ENCODE data around the gene BCAR3.
A peak's percentile ranks its signal among the peaks of the same experiment; 100 is the strongest.
"Not testable (repeated sequence)": the region's sequence is repeated elsewhere in the genome, so short reads cannot be mapped to it uniquely, and the experiment has no call there.

BCAR3 gene

GRCh38 chr1:93665015-93665414, 16.6 kb downstream of the BCAR3 start:
- Mint-ChIP-seq H3K27me3 (no peaks in the 10 kb centered on the region), H3K36me3 (ENCODE audit: low read depth) (peaks cover 95% of the 10 kb centered on the region), H3K4me1 (ENCODE audit: low read depth) (peaks cover 63% of the 10 kb centered on the region), H3K27ac (peak overlapping the region; percentile 30), H3K9me3 (no peaks in the 10 kb centered on the region), H3K4me3 (no peak overlapping the region)
- intact Hi-C loops (cut with micrococcal nuclease) = no loop called here

DNA sequence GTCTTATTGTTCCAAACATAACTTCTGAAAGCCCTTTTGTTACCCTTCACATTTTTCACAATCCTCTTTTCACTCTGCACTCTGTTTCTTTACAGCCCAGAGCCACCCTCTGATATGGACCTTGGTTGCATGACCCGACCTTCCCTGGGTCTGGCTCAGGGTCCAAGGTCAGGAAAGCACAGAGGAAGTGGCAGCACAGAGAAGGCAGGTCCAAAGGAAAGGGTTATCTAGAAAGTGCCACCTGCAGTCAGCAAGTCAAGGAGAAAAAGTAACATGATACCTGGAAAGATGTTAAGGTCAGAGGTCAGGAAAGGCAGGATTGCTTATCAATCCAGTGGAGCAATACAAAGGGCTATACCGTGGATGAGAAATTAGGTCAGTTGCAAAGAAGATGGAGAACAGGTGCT, 18.4 kb downstream of the BCAR3 start:
- Mint-ChIP-seq H3K36me3 (ENCODE audit: low read depth) (peaks cover 93% of the 10 kb centered on the region), H3K4me3 (no peak overlapping the region), H3K27ac (peak overlapping the region; percentile 30), H3K4me1 (ENCODE audit: low read depth) (peaks cover 61% of the 10 kb centered on the region), H3K9me3 (no peaks in the 10 kb centered on the region), H3K27me3 (no peaks in the 10 kb centered on the region)
- intact Hi-C loops (cut with micrococcal nuclease) = no loop called here

GRCh38 chr1:93662481-93663207, 19.0 kb downstream of the BCAR3 start:
- Mint-ChIP-seq H3K4me1 (ENCODE audit: low read depth) (peaks cover 61% of the 10 kb centered on the region), H3K36me3 (ENCODE audit: low read depth) (peaks cover 93% of the 10 kb centered on the region), H3K9me3 (no peaks in the 10 kb centered on the region)

DNA sequence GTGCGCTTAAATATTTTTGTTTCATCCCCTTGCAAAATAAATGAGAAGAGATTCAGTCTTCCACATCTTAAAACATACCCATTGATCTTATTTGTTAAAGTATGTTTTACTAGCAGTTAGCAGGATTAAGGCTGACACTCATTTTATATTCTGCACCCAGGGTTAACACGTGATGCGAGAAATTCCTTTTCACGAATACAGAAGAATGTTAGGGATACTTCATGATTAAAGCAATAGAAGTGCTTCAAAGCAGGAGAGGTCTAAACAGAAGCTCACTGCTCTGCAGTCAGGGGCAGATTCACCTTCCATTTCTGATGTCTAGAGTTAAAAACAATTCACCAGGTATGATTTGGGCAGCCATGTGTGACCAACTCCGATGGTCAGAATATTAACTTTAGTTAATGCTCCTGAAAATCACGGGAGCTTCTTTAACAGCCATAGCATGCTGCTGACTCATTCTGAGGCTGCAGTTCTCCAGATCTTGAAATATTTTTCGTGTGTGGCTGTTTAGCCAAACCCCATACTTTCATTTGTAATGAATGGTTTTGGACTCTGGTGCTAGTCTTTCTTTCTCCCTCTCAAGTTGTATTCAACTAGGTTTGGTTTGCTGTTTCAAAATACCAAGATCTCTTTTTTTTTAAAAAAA, 19.7 kb downstream of the BCAR3 start:
- Mint-ChIP-seq H3K9me3 (no peaks in the 10 kb centered on the region), H3K4me3 (no peak overlapping the region), H3K4me1 (ENCODE audit: low read depth) (peaks cover 61% of the 10 kb centered on the region), H3K27me3 (no peaks in the 10 kb centered on the region), H3K36me3 (ENCODE audit: low read depth) (peaks cover 90% of the 10 kb centered on the region), H3K27ac (peak overlapping the region; percentile 30)
- intact Hi-C loops (cut with micrococcal nuclease) = no loop called here

More at GRCh38 chr1:93662481-93663207, 19.0 kb downstream of the BCAR3 start:
- Mint-ChIP-seq H3K27me3 (no peaks in the 10 kb centered on the region), H3K27ac (peak overlapping the region; percentile 30), H3K4me3 (no peak overlapping the region)
- intact Hi-C loops (cut with micrococcal nuclease) = no loop called here

DNA sequence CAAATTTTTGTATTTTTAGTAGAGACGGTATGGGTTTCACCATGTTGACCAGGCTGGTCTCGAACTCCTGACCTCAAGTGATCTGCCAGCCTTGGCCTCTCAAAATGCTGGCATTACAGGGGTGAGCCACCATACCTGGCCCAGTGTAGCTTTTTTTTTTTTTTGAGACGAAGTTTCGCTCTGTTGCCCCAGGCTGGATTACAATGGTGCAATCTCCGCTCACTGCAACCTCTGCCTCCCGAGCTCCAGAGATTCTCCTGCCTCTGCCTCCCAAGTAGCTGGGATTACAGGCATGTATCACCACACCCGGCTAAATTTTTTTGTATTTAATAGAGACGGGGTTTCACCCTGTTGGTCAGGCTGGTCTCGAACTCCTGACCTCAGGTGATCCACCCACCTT, 20.3 kb downstream of the BCAR3 start:
- intact Hi-C loops (cut with micrococcal nuclease); H3K4me3 Mint-ChIP-seq; H3K27ac Mint-ChIP-seq; H3K27me3 Mint-ChIP-seq; H3K9me3 Mint-ChIP-seq: not testable (repeated sequence)
- H3K36me3 Mint-ChIP-seq (ENCODE audit: low read depth) = peaks cover 90% of the 10 kb centered on the region
- H3K4me1 Mint-ChIP-seq (ENCODE audit: low read depth) = peaks cover 63% of the 10 kb centered on the region

GRCh38 chr1:93659822-93660503, 21.7 kb downstream of the BCAR3 start:
- no peaks in the 10 kb centered on the region for H3K27me3 Mint-ChIP-seq
- no peaks in the 10 kb centered on the region for H3K9me3 Mint-ChIP-seq
- H3K4me1 Mint-ChIP-seq (ENCODE audit: low read depth) = peaks cover 63% of the 10 kb centered on the region
- intact Hi-C loops (cut with micrococcal nuclease) = no loop called here
- H3K36me3 Mint-ChIP-seq (ENCODE audit: low read depth) = peaks cover 90% of the 10 kb centered on the region
- no peak overlapping the region for H3K27ac Mint-ChIP-seq
- H3K4me3 Mint-ChIP-seq = no peak overlapping the region

DNA sequence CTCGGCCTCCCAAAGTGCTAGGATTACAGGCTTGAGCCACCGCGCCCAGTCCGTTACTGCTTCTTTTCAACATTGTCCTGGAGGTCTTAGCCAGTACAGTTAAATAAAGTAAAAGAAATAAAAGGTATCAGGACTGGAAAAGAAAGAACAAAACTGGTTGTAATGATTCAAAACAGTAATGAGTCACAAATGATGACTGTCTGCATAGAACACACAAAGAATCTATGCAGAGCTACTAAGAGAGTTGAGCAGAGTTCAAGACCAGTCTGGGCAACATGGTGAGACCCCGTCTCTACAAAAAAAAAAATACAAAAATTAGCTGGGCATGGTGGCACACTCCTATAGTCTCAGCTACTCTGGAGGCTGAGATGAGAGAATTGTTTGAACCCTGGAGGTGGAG, 23.4 kb downstream of the BCAR3 start:
- no peak overlapping the region for H3K4me3 Mint-ChIP-seq
- peaks cover 89% of the 10 kb centered on the region for H3K36me3 Mint-ChIP-seq (ENCODE audit: low read depth)
- peaks cover 52% of the 10 kb centered on the region for H3K4me1 Mint-ChIP-seq (ENCODE audit: low read depth)
- no peak overlapping the region for H3K27ac Mint-ChIP-seq
- intact Hi-C loops (cut with micrococcal nuclease) = no loop called here
- H3K27me3 Mint-ChIP-seq = no peaks in the 10 kb centered on the region
- H3K9me3 Mint-ChIP-seq = no peaks in the 10 kb centered on the region

GRCh38 chr1:93656491-93656890, 25.1 kb downstream of the BCAR3 start:
- no peak overlapping the region for H3K27ac Mint-ChIP-seq
- no peaks in the 10 kb centered on the region for H3K27me3 Mint-ChIP-seq
- no peak overlapping the region for H3K4me3 Mint-ChIP-seq
- intact Hi-C loops (cut with micrococcal nuclease) = no loop called here
- H3K4me1 Mint-ChIP-seq (ENCODE audit: low read depth) = peaks cover 36% of the 10 kb centered on the region
- no peaks in the 10 kb centered on the region for H3K9me3 Mint-ChIP-seq
- H3K36me3 Mint-ChIP-seq (ENCODE audit: low read depth) = peaks cover 77% of the 10 kb centered on the region

DNA sequence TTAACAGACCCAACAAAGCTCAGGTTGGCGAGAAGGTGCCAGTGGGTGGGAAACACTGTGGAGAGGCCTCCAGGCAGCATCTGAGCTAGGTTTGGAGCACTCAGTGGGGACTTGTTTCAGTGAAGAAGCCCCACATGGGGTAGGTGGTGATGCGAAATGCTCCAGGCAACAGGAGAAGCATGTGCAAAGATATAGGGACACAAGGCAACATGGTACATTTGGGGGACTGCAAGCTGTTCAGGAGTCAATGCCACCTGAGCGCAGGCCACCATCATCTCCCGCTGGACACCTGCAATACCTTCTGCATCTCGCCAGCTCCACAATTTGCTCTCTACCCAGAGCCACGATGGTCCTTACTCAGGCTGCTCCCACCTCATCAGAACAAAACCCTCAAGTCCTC, 28.0 kb downstream of the BCAR3 start:
- Mint-ChIP-seq H3K4me3 (no peak overlapping the region), H3K36me3 (ENCODE audit: low read depth) (peaks cover 79% of the 10 kb centered on the region), H3K27ac (no peak overlapping the region), H3K27me3 (no peaks in the 10 kb centered on the region), H3K4me1 (ENCODE audit: low read depth) (peaks cover 31% of the 10 kb centered on the region), H3K9me3 (no peaks in the 10 kb centered on the region)
- intact Hi-C loops (cut with micrococcal nuclease) = no loop called here

DNA sequence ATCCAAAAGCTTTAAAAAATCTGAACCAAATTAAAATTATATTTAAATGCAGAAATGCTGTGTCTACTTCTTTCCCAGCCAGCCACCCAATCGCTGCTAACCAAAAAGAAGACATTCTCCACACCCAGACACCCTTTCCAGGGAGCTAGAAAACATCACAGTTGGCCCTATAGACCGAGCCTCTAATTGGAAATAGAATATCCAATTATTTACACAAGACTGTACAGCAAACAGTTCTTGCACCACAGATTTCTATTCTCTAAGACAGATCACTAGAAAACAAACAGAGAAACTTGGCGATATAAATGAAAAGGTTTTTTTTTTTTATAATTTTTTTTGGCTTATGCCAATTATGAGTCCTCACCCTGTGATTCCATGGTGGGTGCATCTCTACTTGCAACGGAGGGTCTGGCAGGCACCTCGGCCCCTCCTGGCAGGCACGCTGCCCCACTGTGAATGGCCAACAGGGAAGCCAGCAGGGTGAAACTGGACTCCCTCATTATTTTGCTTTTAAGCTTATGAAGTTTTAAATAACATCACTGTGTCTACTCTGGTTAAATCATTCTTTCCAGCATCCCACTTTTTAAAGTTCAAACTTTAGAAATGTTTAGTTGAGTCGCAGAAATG, 29.2 kb downstream of the BCAR3 start:
- Mint-ChIP-seq H3K36me3 (ENCODE audit: low read depth) (peaks cover 77% of the 10 kb centered on the region), H3K27ac (no peak overlapping the region), H3K4me3 (no peak overlapping the region), H3K4me1 (ENCODE audit: low read depth) (peaks cover 33% of the 10 kb centered on the region), H3K9me3 (no peaks in the 10 kb centered on the region), H3K27me3 (no peaks in the 10 kb centered on the region)
- intact Hi-C loops (cut with micrococcal nuclease) = no loop called here

DNA sequence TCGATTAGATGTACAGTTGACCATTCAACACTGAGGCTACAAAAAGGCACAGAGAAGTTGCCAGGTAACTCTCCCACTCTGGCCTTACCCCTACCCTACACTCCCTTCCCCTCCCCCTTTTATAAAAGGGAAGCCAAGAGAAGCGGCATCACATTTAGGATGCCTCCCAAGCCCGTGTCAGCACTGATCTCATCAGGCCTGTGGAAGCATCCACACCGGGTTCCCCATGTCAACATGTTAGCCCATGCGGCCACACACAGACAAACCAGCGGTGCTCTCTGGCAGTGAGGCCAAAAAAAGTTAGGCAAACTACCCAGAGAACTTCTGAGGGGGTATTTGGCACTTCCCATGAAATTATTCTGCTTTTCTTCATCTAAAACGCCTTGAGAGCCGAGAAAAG, 29.9 kb downstream of the BCAR3 start:
- H3K4me3 Mint-ChIP-seq = no peak overlapping the region

DNA sequence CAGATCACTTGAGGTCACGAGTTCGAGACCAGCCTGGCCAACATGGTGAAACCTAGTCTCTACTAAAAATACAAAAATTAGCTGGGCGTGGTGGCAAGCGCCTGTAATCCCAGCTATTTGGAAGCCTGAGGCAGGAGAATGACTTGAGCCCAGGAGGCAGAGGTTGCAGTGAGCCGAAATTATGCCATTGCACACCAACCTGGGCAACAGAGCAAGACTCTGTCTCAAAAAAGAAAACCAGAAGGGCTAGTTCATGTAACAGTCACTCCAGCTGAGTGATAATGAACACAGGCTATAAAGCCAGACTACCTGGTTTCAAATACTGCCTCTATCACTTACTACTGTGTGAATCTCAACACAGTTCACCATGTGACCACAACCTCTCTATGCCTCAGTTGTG, 31.5 kb downstream of the BCAR3 start:
- peaks cover 61% of the 10 kb centered on the region for H3K36me3 Mint-ChIP-seq (ENCODE audit: low read depth)
- H3K9me3 Mint-ChIP-seq; H3K4me3 Mint-ChIP-seq; intact Hi-C loops (cut with micrococcal nuclease); H3K27ac Mint-ChIP-seq; H3K27me3 Mint-ChIP-seq: not testable (repeated sequence)
- peaks cover 16% of the 10 kb centered on the region for H3K4me1 Mint-ChIP-seq (ENCODE audit: low read depth)

More for the DNA sequence above, 29.9 kb downstream of the BCAR3 start:
- intact Hi-C loops (cut with micrococcal nuclease) = no loop called here
- Mint-ChIP-seq H3K9me3 (no peaks in the 10 kb centered on the region), H3K27ac (no peak overlapping the region), H3K4me1 (ENCODE audit: low read depth) (peaks cover 32% of the 10 kb centered on the region), H3K27me3 (no peaks in the 10 kb centered on the region), H3K36me3 (ENCODE audit: low read depth) (peaks cover 74% of the 10 kb centered on the region)

DNA sequence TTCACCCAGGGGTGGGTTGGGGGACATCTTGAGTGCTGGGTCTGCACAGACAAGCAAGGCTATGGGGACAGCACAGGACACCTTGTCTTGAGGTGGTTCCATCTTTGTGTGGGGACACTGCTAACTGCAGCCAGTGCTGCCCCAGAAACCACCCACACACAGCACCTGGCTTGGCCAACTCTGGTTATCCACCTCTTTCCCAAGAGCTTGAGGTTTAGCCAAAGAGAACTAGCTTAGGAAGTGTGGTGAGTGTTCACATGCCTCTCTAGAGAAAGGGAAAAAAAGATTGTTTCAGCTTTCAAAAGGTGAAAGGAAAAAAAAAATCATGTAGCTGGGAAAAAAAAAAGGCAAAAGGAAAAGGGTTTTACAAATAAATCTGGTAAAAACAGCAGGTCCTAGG, 32.4 kb downstream of the BCAR3 start:
- Mint-ChIP-seq H3K27ac (peak overlapping the region; percentile 23), H3K36me3 (ENCODE audit: low read depth) (peaks cover 61% of the 10 kb centered on the region), H3K4me3 (no peak overlapping the region), H3K27me3 (no peaks in the 10 kb centered on the region), H3K4me1 (ENCODE audit: low read depth) (peaks cover 7% of the 10 kb centered on the region), H3K9me3 (no peaks in the 10 kb centered on the region)
- intact Hi-C loops (cut with micrococcal nuclease) = no loop called here

DNA sequence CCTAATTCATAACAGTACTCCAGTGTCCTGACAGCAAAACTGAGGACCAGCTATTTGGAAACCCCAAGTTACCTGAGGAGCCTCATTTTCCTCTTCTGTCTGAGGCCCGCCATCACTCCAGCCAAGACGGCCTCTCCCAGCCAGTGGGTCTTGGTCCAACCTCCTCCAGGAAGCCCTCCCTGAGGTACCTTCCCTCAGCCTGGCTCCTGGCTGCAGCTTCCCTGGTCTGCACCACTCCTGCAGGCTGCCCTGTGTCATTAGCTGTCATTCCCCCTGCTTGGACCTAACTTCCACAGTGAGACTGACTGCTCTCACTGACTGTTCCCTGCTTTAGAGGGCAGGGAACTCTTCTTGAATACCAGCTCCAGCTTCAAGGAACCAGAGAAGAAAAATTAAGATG, 33.0 kb downstream of the BCAR3 start:
- Mint-ChIP-seq H3K4me3 (no peak overlapping the region), H3K36me3 (ENCODE audit: low read depth) (peaks cover 61% of the 10 kb centered on the region), H3K4me1 (ENCODE audit: low read depth) (peaks cover 7% of the 10 kb centered on the region), H3K27me3 (no peaks in the 10 kb centered on the region), H3K27ac (peak overlapping the region; percentile 23), H3K9me3 (no peaks in the 10 kb centered on the region)
- intact Hi-C loops (cut with micrococcal nuclease) = no loop called here

Data from dendritic cell treated with granulocyte-macrophage colony-stimulating factor and Interleukin-4, amounts not matched to agents 40 ng/mL and 50 ng/mL, for 4 days (primary cell).